Measurements from ENCODE around the gene MAGEB18. TPM values are rescaled to one million over a fixed set of nuclear protein-coding genes. Genes with fewer than 3 reads are reported as not detected.

MAGEB18 gene
- total and polyA plus RNA-seq, 2 of the 8 experiments (the other 6 are each of a cell fraction or from before 2014, with no cell fraction given): not detected

- no peaks in the 10 kb centered on the region for H3K4me1 ChIP-seq (replicated peaks in 1 of 4; ENCODE audit: control insufficient read depth in 3 of 4, insufficient read depth in 4 of 4, low read length in 3 of 4)
- no peak overlapping the region for H4K8ac ChIP-seq (ENCODE audit: extremely low read depth, insufficient read depth, low read length)
- H3K79me2 ChIP-seq (ENCODE audit: control insufficient read depth in 1 of 2, insufficient read depth in 2 of 2, low read length in 2 of 2): no peaks in the 10 kb centered on the region
- no peaks in the 10 kb centered on the region for H3K9me3 ChIP-seq (ENCODE audit: insufficient read depth in 2 of 2, low read depth in 1 of 2, low read length in 1 of 2)
- H3K4me3 ChIP-seq (ENCODE audit: extremely low read depth in 1 of 4, insufficient read depth in 2 of 4, low read depth in 3 of 4, low read length in 4 of 4): no peak overlapping the region
- CTCF ChIA-PET (ENCODE audit: partially characterized antibody): no interaction called here
- no peaks in the 10 kb centered on the region for H3K36me3 ChIP-seq (ENCODE audit: control insufficient read depth in 2 of 4, insufficient read depth in 4 of 4, low read length in 3 of 4)
- H3K56ac ChIP-seq (replicated peaks; ENCODE audit: insufficient read length, low read depth, low read length): no peak overlapping the region
- H3K27me3 ChIP-seq (replicated peaks in 1 of 4; ENCODE audit: control insufficient read depth in 3 of 4, extremely low read depth in 1 of 4, insufficient read depth in 3 of 4, low read length in 3 of 4): no peaks in the 10 kb centered on the region
- no peak for DNase-seq (ENCODE audit: low read depth in 1 of 2, low spot score in 2 of 2)
- H2AK5ac ChIP-seq (ENCODE audit: low read depth, low read length): no peak overlapping the region
- no peak overlapping the region for H2AFZ ChIP-seq (ENCODE audit: low read length)
- no peaks in the 10 kb centered on the region for H4K20me1 ChIP-seq (replicated peaks in 1 of 2; ENCODE audit: control insufficient read depth in 1 of 2, insufficient read depth in 2 of 2, low read length in 2 of 2)
- no peak overlapping the region for H3K9ac ChIP-seq (replicated peaks in 1 of 4; ENCODE audit: extremely low read depth in 1 of 4, low read depth in 3 of 4, low read length in 3 of 4)
- no peak overlapping the region for H4K5ac ChIP-seq (ENCODE audit: insufficient read length, low read depth, low read length)
- H3K18ac ChIP-seq (ENCODE audit: extremely low read depth, low read length): no peak overlapping the region
- H4K91ac ChIP-seq (replicated peaks; ENCODE audit: insufficient read length, low read length): no peak overlapping the region
- no peak overlapping the region for H3K14ac ChIP-seq (ENCODE audit: insufficient read length)
- no peak overlapping the region for H3K23ac ChIP-seq (ENCODE audit: insufficient read length)
- no peak overlapping the region for H2BK20ac ChIP-seq (ENCODE audit: low read length)
- POLR2A ChIA-PET (ENCODE audit: partially characterized antibody): no interaction called here
- FAIRE-seq: no peak
- H3K23me2 ChIP-seq (ENCODE audit: low read depth, low read length): no peaks in the 10 kb centered on the region
- no peak overlapping the region for H3K27ac ChIP-seq (ENCODE audit: low read depth, low read length)
- H2BK12ac ChIP-seq (ENCODE audit: low read depth, low read length): no peak overlapping the region
- no peaks in the 10 kb centered on the region for H3K79me1 ChIP-seq (ENCODE audit: low read depth, low read length)
- 80% methylated on average over 1 of the region's 1 CpG; no CpG with 5 or more reads in 1 of the 2 experiments for WGBS, 2 experiments (ENCODE audit: extremely low coverage in 1 of 2, insufficient coverage in 1 of 2, insufficient read length in 1 of 2, insufficient replicate concordance in 2 of 2, low coverage in 1 of 2, low lambda C conversion rate in 2 of 2, missing lambda C conversion rate in 1 of 2)
- no peak overlapping the region for H2BK15ac ChIP-seq (ENCODE audit: low read length)
- no peak overlapping the region for H2BK120ac ChIP-seq (replicated peaks; ENCODE audit: low read depth, low read length)
- no peak overlapping the region for H2BK5ac ChIP-seq (ENCODE audit: low read depth, low read length)
- H3K4ac ChIP-seq (replicated peaks; ENCODE audit: insufficient read length, low read depth, low read length): no peak overlapping the region
- H3K4me2 ChIP-seq (ENCODE audit: insufficient read depth in 1 of 2, low read depth in 2 of 2, low read length in 2 of 2): no peak overlapping the region
- TF ChIP-seq BACH1 (IDR thresholded peaks at IDR 0.05; ENCODE audit: low read length) (no peak), BCL11A (IDR thresholded peaks at IDR 0.05; ENCODE audit: low read depth in 2 of 2, low read length in 2 of 2) (no peak), CBX5 (IDR thresholded peaks at IDR 0.05; ENCODE audit: low read depth, low read length) (no peak), ASH2L (IDR thresholded peaks at IDR 0.05; ENCODE audit: low read length) (no peak), EP300 (IDR thresholded peaks at IDR 0.05; ENCODE audit: borderline replicate concordance in 1 of 2, low read depth in 2 of 2, low read length in 2 of 2) (no peak), SP2 (IDR thresholded peaks at IDR 0.05; ENCODE audit: low read length) (no peak), NANOG (IDR thresholded peaks at IDR 0.05; ENCODE audit: insufficient read depth, low read depth, low read length, poor library complexity, severe bottlenecking) (no peak), JUN (IDR thresholded peaks at IDR 0.05; ENCODE audit: low read depth, low read length) (no peak), CEBPB (IDR thresholded peaks at IDR 0.05; ENCODE audit: low read depth, low read length) (no peak), ZNF274 (IDR thresholded peaks at IDR 0.05; ENCODE audit: borderline replicate concordance, extremely low read depth, low read length) (no peak), HDAC6 (IDR thresholded peaks at IDR 0.05; ENCODE audit: low read depth, low read length) (no peak), SIN3A (conservative IDR thresholded peaks at IDR 0.05 in 1 of 2, IDR thresholded peaks at IDR 0.05 in 1 of 2; ENCODE audit: low read depth in 1 of 2, low read length in 2 of 2) (no peak), RAD21 (IDR thresholded peaks at IDR 0.05 in 1 of 2, conservative IDR thresholded peaks at IDR 0.05 in 1 of 2; ENCODE audit: low read depth in 2 of 2, low read length in 2 of 2) (no peak)
- TF ChIP-seq, protein P1, sequence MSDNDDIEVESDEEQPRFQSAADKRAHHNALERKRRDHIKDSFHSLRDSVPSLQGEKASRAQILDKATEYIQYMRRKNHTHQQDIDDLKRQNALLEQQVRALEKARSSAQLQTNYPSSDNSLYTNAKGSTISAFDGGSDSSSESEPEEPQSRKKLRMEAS (IDR thresholded peaks at IDR 0.05): no peak
These were observed 29.0 kb upstream of the MAGEB18 start for GRCh38 chrX:26109142-26109541.
